Upper lobe of left lung (tissue), 4 donors: ENCODE results near the gene CYP4V2.

ENCODE experiments used
- CTCF ChIP-seq, 6 experiments: fragments of 450-650 bp in 4 of 6; fragments of 200-600 bp in 2 of 6; sonication (generic) in 2 of 6; IDR thresholded peaks; one replicate each; pipeline ENCODE4 v1.5.1; 2016 to 2019; ENCODE audit warnings: antibody characterized with exemption in 6 of 6
- EP300 ChIP-seq, 4 donors: sonication (generic); formaldehyde crosslinking; IDR thresholded peaks; one replicate each; pipeline ENCODE4 v1.5.1; 2017; ENCODE audit warnings: antibody characterized with exemption in 4 of 4, control low read depth in 2 of 4
- POLR2A ChIP-seq, 4 donors: fragments of 450-650 bp; IDR thresholded peaks; one replicate each; pipeline ENCODE4 v1.5.1; 2016 to 2017; ENCODE audit warnings: antibody characterized with exemption in 4 of 4, mild to moderate bottlenecking in 2 of 4
- POLR2AphosphoS5 ChIP-seq, 2 donors: sonication (generic); formaldehyde crosslinking; IDR thresholded peaks; one replicate each; pipeline ENCODE4 v1.5.1; 2017; ENCODE audit warnings: antibody characterized with exemption in 2 of 2

DNA sequence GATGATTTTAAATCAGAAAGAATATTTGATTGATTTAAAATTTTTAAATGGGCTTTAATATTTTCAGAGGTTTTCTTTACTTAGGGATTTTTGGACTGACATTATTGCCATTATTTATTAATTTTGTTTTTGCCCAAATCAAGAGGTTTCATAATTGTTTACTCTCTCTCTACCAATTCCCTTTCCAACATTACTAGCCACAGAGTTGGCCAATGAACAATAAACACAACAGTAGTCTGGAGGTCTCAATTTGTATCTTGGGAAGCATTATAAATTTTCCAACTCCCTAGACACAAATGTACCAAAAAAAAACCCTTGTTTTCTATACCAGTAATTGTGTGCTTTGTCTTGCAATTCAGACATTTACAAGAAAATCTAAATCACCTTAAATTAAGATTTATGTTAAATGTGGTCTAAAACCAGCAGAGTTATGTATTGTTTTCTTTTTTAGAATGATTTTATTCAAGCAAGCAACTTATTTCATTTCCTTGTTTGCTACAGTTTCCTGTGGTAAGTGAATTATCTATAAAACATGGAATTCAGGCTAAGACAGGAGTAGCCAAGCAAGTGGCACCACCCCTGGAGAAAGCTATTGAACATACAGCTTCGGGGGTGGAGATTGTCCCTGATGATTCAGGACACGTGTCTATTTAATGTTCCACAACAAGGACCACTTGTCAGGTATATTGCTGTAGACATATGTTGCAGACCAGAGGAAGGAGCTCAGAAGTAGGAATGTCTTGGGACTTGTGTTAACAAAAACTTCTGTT, 36.6 kb downstream of the CYP4V2 start:
- TF ChIP-seq EP300 (IDR thresholded peaks at IDR 0.05) (no peak), CTCF (IDR thresholded peaks at IDR 0.05) (no peak), POLR2A (IDR thresholded peaks at IDR 0.05) (no peak), POLR2AphosphoS5 (IDR thresholded peaks at IDR 0.05) (no peak)
